Neuron (in vitro differentiated cells): ENCODE data around the gene ZDHHC17.

ENCODE experiments used
- H2AFZ ChIP-seq: one replicate; pipeline ENCODE4 v1.6.1; 2013; ENCODE audit warnings: low read depth, mild to moderate bottlenecking, inconsistent platforms, low read length, moderate library complexity
- H3K27me3 ChIP-seq: one replicate; pipeline ENCODE4 v1.6.1; 2013; ENCODE audit warnings: low read length; ENCODE audit not compliant: insufficient read depth
- H3K36me3 ChIP-seq: one replicate; pipeline ENCODE4 v1.6.1; 2013; ENCODE audit warnings: low read length; ENCODE audit not compliant: insufficient read depth
- H3K4me1 ChIP-seq: one replicate; pipeline ENCODE4 v1.6.1; 2013; ENCODE audit warnings: low read length; ENCODE audit not compliant: insufficient read depth
- H3K4me3 ChIP-seq: 2 replicates; pipeline ENCODE4 v1.5.1; 2013; ENCODE audit warnings: mild to moderate bottlenecking, low read length, moderate library complexity
- H3K9me3 ChIP-seq: one replicate; pipeline ENCODE4 v1.6.1; 2013; ENCODE audit warnings: low read length

The ZDHHC17 gene

DNA sequence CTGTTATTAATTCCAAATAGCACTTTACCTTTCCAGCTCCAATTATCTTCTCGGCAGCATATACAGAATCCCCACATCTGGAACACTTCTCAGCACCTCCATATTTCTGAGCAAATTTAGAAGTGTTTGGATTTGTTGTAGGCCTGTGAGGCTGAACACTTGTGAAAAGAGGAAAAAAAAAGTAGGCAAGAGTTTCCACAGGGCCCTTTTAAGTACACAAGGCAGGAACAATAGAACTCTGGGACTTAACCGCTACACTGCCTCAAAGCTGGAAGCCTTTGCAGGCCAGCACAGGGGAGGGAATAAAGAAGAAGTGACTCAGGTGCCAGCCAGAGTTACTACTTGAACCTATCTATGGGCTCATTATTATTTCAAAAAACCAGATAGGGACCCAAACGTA, 96.3 kb downstream of the ZDHHC17 start:
- Histone ChIP-seq H2AFZ (no peak overlapping the region), H3K27me3 (no peaks in the 10 kb centered on the region), H3K4me1 (peaks cover 8% of the 10 kb centered on the region), H3K9me3 (no peaks in the 10 kb centered on the region), H3K36me3 (peaks cover 74% of the 10 kb centered on the region), H3K4me3 (no peak overlapping the region)

DNA sequence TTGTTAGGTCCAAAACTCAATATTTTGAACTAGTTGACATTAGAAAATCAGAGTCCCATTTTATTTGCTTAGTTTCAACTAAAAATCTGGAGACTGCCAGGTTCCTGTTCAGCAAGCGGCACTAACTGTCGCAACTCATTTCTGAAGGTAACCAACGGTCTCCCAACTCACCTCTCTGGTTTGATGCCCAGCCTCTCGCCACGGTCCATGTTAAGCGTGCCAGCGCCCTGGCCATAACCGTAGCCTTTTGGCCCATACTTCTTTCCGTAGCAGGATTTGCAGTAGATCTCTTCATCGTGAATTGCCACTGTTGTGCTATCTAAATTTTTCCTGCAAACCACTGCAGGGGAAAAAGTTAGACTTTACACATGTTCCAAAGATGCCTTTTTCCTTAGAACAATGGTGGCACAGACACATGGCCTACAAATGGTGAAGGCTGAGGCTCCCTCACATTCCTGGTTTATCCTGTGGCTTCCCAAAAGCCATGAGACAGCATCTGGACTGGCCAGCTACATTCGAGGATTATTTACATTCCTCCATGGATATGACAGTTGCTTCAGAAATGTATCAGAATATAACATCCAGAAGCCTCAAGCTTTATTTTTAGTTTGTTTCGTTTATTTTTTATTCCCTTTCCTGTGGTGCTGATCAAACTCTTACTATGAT, 99.2 kb downstream of the ZDHHC17 start:
- Histone ChIP-seq H3K4me3 (no peak overlapping the region), H3K27me3 (no peaks in the 10 kb centered on the region), H3K36me3 (peaks cover 49% of the 10 kb centered on the region), H3K9me3 (no peaks in the 10 kb centered on the region), H3K4me1 (peaks cover 26% of the 10 kb centered on the region), H2AFZ (no peak overlapping the region)

DNA sequence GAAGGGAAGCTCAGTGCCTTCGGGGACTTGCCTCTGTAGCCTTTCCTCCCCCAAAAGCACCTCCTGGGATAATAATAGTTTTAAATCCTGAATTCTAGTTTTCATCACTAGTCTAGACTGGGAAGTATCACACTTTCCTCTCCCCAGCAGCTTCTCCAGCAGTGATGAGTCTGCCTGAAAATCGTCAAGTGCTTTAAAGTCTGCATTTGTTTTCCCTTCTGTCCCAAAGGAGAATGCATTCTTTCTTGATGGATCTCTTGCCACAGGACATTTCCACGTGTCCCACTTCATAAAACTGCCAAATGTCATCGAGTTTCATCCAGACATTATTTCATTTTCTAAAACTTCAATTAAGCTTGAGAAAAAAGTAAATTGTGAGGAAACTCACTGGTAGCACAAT, 99.9 kb downstream of the ZDHHC17 start:
- Histone ChIP-seq H3K36me3 (peaks cover 43% of the 10 kb centered on the region), H3K27me3 (no peaks in the 10 kb centered on the region), H2AFZ (no peak overlapping the region), H3K4me1 (peaks cover 26% of the 10 kb centered on the region), H3K4me3 (no peak overlapping the region), H3K9me3 (no peaks in the 10 kb centered on the region)

DNA sequence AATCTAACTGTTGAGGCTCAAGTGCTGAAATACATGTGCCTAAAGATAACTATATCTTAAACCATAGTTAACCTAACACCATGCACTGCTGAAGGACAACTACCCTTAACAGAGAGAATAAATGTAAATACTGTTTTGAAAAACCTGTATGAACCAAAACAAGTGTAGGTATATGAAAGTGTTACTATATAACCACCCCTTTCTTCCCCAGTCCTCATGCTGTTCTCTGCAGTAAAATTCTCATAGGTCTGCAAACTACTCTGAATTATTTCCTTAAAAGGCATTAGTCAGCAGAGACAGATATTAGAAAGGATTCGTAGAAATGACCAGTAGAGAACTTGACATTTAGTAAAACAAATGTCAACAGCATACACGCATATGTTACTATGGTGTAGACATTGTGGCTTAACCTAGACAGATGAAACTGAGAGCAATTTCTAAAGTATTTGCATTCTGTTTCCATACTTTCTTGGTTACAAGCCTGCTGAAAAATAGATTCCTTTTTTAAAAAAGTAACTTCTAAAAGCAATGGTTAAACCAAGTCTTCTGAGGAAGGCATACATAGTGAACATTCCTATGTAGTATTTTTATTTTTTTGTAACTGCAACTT, 101.0 kb downstream of the ZDHHC17 start:
- no peaks in the 10 kb centered on the region for H3K27me3 ChIP-seq
- H2AFZ ChIP-seq = no peak overlapping the region
- H3K4me1 ChIP-seq = peaks cover 37% of the 10 kb centered on the region
- no peak overlapping the region for H3K4me3 ChIP-seq
- peaks cover 33% of the 10 kb centered on the region for H3K36me3 ChIP-seq
- no peaks in the 10 kb centered on the region for H3K9me3 ChIP-seq

DNA sequence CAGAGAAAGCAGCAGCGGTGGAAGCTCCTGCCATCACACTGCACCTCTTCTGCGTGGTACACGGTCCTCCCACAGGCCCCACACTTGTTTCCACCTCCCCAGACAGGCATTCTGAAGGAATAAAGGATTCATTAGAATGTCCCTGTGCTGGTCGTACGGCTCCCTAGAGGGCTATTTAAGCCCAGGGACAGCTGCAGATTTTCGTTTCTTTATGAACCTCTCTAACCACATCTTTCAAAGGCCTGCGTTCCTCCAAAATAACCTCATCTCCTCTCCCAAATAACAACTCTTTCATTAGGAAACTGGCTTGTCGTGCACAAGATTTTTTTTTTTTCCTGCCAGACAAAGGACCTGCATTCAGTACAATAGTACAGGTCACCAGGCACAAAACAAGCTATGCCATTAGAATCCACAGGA, 102.2 kb downstream of the ZDHHC17 start:
- Histone ChIP-seq H3K4me3 (peak overlapping the region; percentile 24), H3K9me3 (no peaks in the 10 kb centered on the region), H2AFZ (no peak overlapping the region), H3K4me1 (peaks cover 40% of the 10 kb centered on the region), H3K36me3 (peaks cover 31% of the 10 kb centered on the region), H3K27me3 (no peaks in the 10 kb centered on the region)

DNA sequence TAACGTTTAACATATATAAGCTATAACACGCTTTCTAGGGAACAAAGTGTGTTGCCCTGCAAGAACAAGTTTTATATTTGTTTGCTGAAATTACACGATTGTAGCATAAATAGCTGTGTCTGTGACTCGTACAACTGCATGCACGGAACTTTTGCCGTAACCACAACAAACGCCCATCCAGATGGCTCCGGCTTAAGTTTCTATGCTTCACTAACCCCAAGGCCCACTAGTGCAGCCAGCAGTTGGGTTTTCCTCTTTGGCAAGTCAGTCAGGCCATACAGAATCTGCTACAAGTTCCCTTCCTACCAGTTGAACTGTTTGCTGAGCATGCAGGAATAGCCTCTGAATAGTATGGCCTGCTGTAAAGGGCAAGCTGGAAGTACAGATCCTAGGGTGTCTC, 102.8 kb downstream of the ZDHHC17 start:
- Histone ChIP-seq H2AFZ (no peak overlapping the region), H3K4me3 (peak overlapping the region; percentile 24), H3K4me1 (peaks cover 40% of the 10 kb centered on the region), H3K9me3 (no peaks in the 10 kb centered on the region), H3K27me3 (no peaks in the 10 kb centered on the region), H3K36me3 (peaks cover 27% of the 10 kb centered on the region)

DNA sequence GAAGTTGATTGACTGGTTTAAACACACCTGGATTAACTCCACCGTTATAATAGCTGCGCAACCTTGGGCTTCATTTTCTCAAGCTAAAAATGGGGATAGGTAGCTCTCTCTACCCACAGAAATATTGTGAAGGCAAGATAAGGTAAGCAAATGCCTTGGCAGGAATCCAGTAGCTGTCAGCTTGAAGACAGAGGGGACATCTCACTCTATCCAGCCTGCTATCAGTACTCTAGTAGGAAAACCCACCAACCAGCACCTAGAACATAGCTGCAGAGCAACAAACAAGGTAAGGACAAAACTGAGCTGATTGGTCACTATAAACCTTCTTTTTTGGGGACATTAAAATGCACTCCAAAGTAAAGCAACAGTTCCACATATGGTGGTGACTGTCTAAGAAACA, 107.2 kb downstream of the ZDHHC17 start:
- Histone ChIP-seq H2AFZ (no peak overlapping the region), H3K4me1 (peaks cover 30% of the 10 kb centered on the region), H3K36me3 (peaks cover 8% of the 10 kb centered on the region), H3K4me3 (no peak overlapping the region), H3K27me3 (no peaks in the 10 kb centered on the region), H3K9me3 (no peaks in the 10 kb centered on the region)

DNA sequence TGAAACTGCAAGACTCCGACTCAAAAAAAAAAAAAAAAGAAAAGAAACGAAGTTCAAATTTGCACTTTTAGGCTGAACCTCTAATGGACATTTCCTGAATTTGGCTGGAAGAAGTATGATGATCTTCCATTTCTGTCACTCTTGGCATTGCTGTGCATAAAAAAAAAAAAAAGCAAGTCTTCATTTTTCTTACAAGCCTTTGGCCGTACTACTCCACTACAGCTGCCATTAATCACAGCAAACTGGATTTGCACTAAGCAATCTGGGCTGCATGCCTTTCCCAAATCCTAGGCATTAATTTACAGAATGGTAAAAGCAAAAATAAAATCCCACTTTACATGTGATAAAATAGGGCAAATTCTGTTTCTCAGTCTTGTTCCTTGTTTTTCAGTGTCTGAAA, 107.8 kb downstream of the ZDHHC17 start:
- Histone ChIP-seq H2AFZ (no peak overlapping the region), H3K4me1 (peaks cover 28% of the 10 kb centered on the region), H3K27me3 (no peaks in the 10 kb centered on the region), H3K9me3 (no peaks in the 10 kb centered on the region), H3K36me3 (peaks cover 8% of the 10 kb centered on the region), H3K4me3 (no peak overlapping the region)

DNA sequence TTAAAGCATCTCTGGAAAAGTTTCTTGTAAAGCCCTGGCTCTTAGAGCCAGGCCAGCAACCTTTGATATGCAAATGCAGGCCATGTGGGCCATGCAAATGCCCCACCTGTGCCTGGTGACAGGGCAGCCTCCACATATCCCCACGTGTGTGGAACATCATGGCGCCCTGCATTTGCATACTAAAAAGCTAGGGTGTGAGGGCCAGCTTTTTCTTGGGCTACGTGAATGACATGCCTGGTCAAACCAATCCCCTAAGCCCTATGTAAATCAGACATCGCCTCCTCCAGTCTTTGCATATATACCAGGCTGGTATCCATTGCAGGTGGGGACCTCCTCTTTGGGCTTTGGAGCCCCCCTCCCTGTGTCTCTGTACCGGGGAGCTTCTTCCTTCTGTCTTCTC, 108.5 kb downstream of the ZDHHC17 start:
- H3K36me3 ChIP-seq = peaks cover 8% of the 10 kb centered on the region
- no peak overlapping the region for H2AFZ ChIP-seq
- peaks cover 32% of the 10 kb centered on the region for H3K4me1 ChIP-seq
- H3K9me3 ChIP-seq = no peaks in the 10 kb centered on the region
- H3K27me3 ChIP-seq = no peaks in the 10 kb centered on the region
- no peak overlapping the region for H3K4me3 ChIP-seq

DNA sequence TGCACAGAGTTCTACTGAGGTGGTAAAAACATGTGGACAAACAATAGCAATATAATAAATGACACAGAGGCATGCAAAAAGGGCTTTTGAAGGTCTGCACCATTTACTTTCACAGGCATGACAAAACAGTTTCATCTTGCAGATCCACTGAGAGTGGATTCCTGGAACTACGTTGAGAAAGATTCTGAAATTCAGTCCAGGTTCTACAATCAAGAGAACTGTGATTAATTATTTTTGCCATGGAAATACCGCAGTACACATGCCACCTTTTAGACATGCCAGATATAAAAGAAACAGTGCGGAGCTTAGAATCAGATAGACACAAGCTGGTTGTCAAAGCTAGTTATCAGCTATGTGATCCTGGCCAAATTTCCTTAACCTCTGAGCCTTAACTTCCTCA, 110.1 kb downstream of the ZDHHC17 start:
- Histone ChIP-seq H3K9me3 (no peaks in the 10 kb centered on the region), H3K27me3 (no peaks in the 10 kb centered on the region), H3K4me1 (peaks cover 31% of the 10 kb centered on the region), H3K4me3 (no peak overlapping the region), H3K36me3 (peaks cover 8% of the 10 kb centered on the region), H2AFZ (no peak overlapping the region)

DNA sequence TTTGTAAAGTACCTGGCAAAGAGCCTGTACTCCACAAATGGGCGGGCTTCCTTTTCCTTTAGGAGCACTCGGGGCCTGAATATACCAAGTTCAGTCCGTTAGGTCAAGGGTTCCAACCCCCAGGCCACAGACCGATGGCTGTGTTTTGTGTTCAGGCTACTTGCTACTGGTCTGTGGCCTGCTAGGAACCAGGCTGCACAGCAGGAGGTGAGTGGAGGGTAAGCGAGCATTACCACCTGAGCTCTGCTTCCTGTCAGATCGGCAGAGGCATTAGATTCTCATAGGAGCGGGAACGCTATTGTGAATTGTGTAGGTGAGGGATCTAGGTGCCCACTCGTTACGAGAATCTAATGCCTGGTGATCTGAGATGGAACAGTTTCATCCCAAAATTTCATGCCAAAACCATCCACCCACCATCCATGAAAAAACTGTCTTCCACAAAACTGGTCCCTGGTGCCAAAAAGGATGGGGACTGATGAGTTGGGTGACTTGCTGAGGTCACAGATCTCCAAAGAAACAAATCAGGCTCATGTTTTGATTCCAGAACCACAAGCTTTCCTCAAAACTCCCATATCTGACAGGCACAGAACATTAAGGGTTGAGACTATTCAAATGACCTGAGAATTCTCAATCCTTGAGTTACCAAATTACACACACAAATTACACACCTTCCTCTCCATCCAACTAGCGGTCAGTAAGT, 110.7 kb downstream of the ZDHHC17 start:
- Histone ChIP-seq H3K4me1 (peaks cover 28% of the 10 kb centered on the region), H3K4me3 (no peak overlapping the region), H3K36me3 (peaks cover 8% of the 10 kb centered on the region), H3K9me3 (no peaks in the 10 kb centered on the region), H2AFZ (no peak overlapping the region), H3K27me3 (no peaks in the 10 kb centered on the region)

DNA sequence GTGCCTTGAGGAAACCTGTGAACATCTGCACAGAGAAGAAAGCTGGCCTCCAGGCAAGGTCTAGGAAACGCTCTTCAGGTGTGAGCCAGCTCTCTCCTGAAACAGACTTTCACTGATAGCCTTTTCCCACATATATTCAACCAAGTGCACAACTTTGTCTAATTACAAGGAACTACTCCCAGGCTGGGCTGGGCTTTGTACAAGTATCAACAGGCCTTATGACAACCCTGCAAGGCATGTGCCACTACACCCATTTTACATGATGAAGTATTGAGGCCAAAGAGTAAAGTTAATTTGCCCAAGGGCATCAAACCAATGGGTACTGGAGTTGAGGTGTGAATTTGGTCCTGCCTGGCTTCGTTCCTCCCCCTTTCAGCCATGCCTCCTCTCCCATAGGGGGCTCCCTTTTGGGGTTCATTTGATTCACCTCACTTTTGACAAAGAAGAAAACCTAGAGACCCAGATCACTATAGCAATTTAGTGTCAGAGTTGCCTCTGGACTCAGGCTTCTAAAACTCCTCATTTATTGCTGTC, 112.8 kb downstream of the ZDHHC17 start:
- H3K27me3 ChIP-seq = no peaks in the 10 kb centered on the region
- H3K9me3 ChIP-seq = no peaks in the 10 kb centered on the region
- H3K36me3 ChIP-seq = peaks cover 5% of the 10 kb centered on the region
- peaks cover 30% of the 10 kb centered on the region for H3K4me1 ChIP-seq
- H3K4me3 ChIP-seq = peak overlapping the region; percentile 94
- no peak overlapping the region for H2AFZ ChIP-seq

DNA sequence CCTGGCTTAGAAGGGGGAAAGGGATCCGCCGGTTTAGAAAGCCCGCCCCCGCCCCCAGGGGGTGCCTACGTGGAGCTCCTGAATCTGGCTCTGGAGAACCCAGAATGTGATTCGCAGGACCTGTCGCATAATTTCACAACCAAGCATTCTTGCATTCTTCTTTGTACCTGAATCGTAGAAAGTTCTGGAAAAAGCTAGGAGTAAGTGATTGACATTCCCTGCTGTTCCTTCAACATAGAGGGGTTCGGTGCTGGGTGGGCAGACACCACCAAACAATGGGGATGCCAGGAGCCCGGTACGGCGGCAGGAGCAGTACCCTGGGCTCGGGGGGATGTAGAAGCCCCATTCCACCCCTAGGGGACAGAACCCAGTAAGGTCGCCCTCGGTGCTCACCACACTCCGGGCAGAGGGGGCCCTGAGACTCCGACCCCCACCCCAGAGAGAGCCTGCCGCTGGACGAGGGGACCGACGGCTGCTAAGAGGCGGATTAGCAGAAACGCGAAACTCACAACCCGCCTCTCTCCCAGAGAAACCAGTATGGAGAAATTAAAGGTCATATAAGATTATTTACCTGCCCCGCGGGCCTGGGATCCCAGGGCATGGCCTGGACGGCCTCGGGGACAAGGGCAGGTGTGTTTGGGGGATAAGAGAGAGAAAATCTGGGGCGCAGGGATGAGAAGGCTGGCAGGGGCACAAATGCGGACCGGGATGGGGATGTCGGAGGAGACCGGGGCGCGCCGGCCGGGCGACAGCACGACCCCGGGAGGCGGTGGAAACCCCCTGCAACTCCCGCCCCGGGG, 114.4 kb downstream of the ZDHHC17 start:
- H3K27me3 ChIP-seq = no peaks in the 10 kb centered on the region
- peak overlapping the region; percentile 84 for H2AFZ ChIP-seq
- no peaks in the 10 kb centered on the region for H3K9me3 ChIP-seq
- peak overlapping the region; percentile 94 for H3K4me3 ChIP-seq
- H3K36me3 ChIP-seq = peaks cover 5% of the 10 kb centered on the region
- peaks cover 23% of the 10 kb centered on the region for H3K4me1 ChIP-seq
